ENCODE results near the gene PRR20B. TPM values are rescaled to one million over a fixed set of nuclear protein-coding genes. Genes with fewer than 3 reads are reported as not detected.
"Not testable (repeated sequence)": the region's sequence is repeated elsewhere in the genome, so short reads cannot be mapped to it uniquely, and the experiment has no call there.

The PRR20B gene
- polyA plus RNA-seq, 1 experiment = not detected

DNA sequence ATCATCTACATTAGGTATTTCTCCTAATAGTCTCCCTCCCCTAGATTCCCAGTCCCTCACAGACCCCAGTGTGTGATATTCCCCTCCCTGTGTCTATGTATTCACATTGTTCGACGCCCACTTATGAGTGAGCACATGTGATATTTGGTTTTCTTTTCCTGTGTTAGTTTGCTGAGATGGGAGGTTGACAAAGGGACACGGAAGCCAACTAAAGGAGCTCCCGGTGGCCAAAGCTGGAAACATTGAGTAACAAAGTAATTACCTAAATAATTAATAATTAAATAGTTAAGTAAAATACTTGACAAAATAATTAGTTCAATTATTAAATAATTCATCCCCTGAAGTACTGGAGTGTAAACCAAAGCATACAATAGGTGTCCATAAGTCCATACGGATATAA is 8.3 kb upstream of the PRR20B start:
- TF ChIP-seq CTCF (IDR thresholded peaks at IDR 0.05; ENCODE audit: low read depth, low read length) = no peak
- Histone ChIP-seq H3K27me3 (ENCODE audit: control insufficient read depth, insufficient read depth, low read length) (no peaks in the 10 kb centered on the region), H3K27ac (ENCODE audit: low read depth, low read length) (no peak overlapping the region), H3K9me3 (ENCODE audit: control insufficient read depth, insufficient read depth, low read length) (peaks cover 5% of the 10 kb centered on the region; the same call in 1 of the 2 replicates), H3K4me3 (ENCODE audit: low read depth, low read length) (no peak overlapping the region)
- DNase-seq (ENCODE audit: low read depth, low spot score) = no peak
- ChIA-PET CTCF (no interaction called here), POLR2A (no interaction called here)

GRCh38 chr13:57139781-57140180 is 7.5 kb upstream of the PRR20B start:
- H3K27me3 ChIP-seq (ENCODE audit: control insufficient read depth, insufficient read depth, low read length); DNase-seq (ENCODE audit: low read depth, low spot score); H3K9me3 ChIP-seq (ENCODE audit: control insufficient read depth, insufficient read depth, low read length); H3K4me3 ChIP-seq (ENCODE audit: low read depth, low read length); POLR2A ChIA-PET; CTCF ChIA-PET; H3K27ac ChIP-seq (ENCODE audit: low read depth, low read length): not testable (repeated sequence)

GRCh38 chr13:57140235-57140968 is 6.9 kb upstream of the PRR20B start, which contains the start of gene PRR20A:
Gene PRR20A (plus strand): TSS chr13:57140918. CDS start chr13:57141305, 387 bp downstream.
- POLR2A ChIA-PET; H3K27me3 ChIP-seq (ENCODE audit: control insufficient read depth, insufficient read depth, low read length); DNase-seq (ENCODE audit: low read depth, low spot score); H3K4me3 ChIP-seq (ENCODE audit: low read depth, low read length); CTCF ChIA-PET; H3K9me3 ChIP-seq (ENCODE audit: control insufficient read depth, insufficient read depth, low read length); H3K27ac ChIP-seq (ENCODE audit: low read depth, low read length): not testable (repeated sequence)

- H3K27ac ChIP-seq (ENCODE audit: low read depth, low read length); H3K4me3 ChIP-seq (ENCODE audit: low read depth, low read length); H3K9me3 ChIP-seq (ENCODE audit: control insufficient read depth, insufficient read depth, low read length); POLR2A ChIA-PET; CTCF ChIA-PET; H3K27me3 ChIP-seq (ENCODE audit: control insufficient read depth, insufficient read depth, low read length); DNase-seq (ENCODE audit: low read depth, low spot score): not testable (repeated sequence)
Observed at GRCh38 chr13:57148106-57148505, 818 bp downstream of the PRR20B start.

- CTCF ChIA-PET; H3K27ac ChIP-seq (ENCODE audit: low read depth, low read length); H3K4me3 ChIP-seq (ENCODE audit: low read depth, low read length); H3K27me3 ChIP-seq (ENCODE audit: control insufficient read depth, insufficient read depth, low read length); DNase-seq (ENCODE audit: low read depth, low spot score); H3K9me3 ChIP-seq (ENCODE audit: control insufficient read depth, insufficient read depth, low read length); POLR2A ChIA-PET: not testable (repeated sequence)
Observed at GRCh38 chr13:57153761-57154160, 6.5 kb downstream of the PRR20B start, which contains the start of gene PRR20C. Gene PRR20C (plus strand): TSS chr13:57154061. CDS start chr13:57154448, 387 bp downstream.

- H3K4me3 ChIP-seq (ENCODE audit: low read depth, low read length); CTCF ChIA-PET; H3K27me3 ChIP-seq (ENCODE audit: control insufficient read depth, insufficient read depth, low read length); H3K9me3 ChIP-seq (ENCODE audit: control insufficient read depth, insufficient read depth, low read length); H3K27ac ChIP-seq (ENCODE audit: low read depth, low read length); DNase-seq (ENCODE audit: low read depth, low spot score); POLR2A ChIA-PET: not testable (repeated sequence)
Observed at GRCh38 chr13:57160332-57160731, 13.0 kb downstream of the PRR20B start, which contains the start of gene PRR20D. Gene PRR20D (plus strand): TSS chr13:57160632. CDS start chr13:57161019, 387 bp downstream.

GRCh38 chr13:57166897-57167296 is 19.6 kb downstream of the PRR20B start, which contains the start of gene PRR20E:
Gene PRR20E (plus strand): TSS chr13:57167197. CDS start chr13:57167584, 387 bp downstream.
- CTCF ChIA-PET; H3K27ac ChIP-seq (ENCODE audit: low read depth, low read length); H3K9me3 ChIP-seq (ENCODE audit: control insufficient read depth, insufficient read depth, low read length); H3K4me3 ChIP-seq (ENCODE audit: low read depth, low read length); DNase-seq (ENCODE audit: low read depth, low spot score); H3K27me3 ChIP-seq (ENCODE audit: control insufficient read depth, insufficient read depth, low read length); POLR2A ChIA-PET: not testable (repeated sequence)

DNA sequence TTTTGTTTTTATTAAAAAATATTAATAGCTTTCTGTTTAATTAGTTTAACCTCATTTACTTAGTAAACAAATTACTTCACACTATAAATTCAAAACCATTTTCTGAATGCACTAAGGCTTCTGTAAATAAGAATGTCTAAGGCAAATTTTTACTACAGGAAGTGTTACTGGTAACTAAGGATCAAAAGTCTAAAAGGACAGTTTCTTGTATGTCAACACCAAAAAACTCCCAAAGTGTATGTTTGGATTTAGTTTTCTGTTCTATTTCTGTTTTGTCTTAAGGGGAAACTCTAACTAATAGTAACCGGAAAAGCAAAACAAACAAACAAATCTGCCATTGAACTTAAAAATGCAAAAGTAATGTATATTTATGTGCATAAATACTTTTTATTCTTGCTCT is 44.4 kb downstream of the PRR20B start:
- no peak overlapping the region for H3K4me3 ChIP-seq (ENCODE audit: low read depth, low read length)
- H3K27ac ChIP-seq (ENCODE audit: low read depth, low read length) = no peak overlapping the region
- TF ChIP-seq CTCF (IDR thresholded peaks at IDR 0.05; ENCODE audit: low read depth, low read length) = no peak
- CTCF ChIA-PET = no interaction called here
- no peaks in the 10 kb centered on the region for H3K27me3 ChIP-seq (ENCODE audit: control insufficient read depth, insufficient read depth, low read length)
- no peaks in the 10 kb centered on the region for H3K9me3 ChIP-seq (ENCODE audit: control insufficient read depth, insufficient read depth, low read length)
- POLR2A ChIA-PET = no interaction called here
- no peak for DNase-seq (ENCODE audit: low read depth, low spot score)
